CD4-positive, alpha-beta T cell treated with Interleukin-21 for 1 hour (primary cell): ENCODE measurements around the gene SGSM2.

Experiments
- DNase-seq: peaks from one replicate; pipeline ENCODE4 v3.0.0-alpha.2; 2020

SGSM2 gene

GRCh38 chr17:2427215-2427614 is 89.9 kb downstream of the SGSM2 start:
- DNase-seq: no peak

- DNase-seq: no peak
These were observed 90.6 kb downstream of the SGSM2 start for GRCh38 chr17:2427910-2428309.
